GM19023 (cell line): ENCODE results near the gene GJC2.
"Not testable (repeated sequence)": the region's sequence is repeated elsewhere in the genome, so short reads cannot be mapped to it uniquely, and the experiment has no call there.

Experiments
- ATAC-seq: cut with Tn5 transposase; IDR thresholded peaks from one replicate; pipeline ENCODE4 v1.9.1; 2021; ENCODE audit warnings: mild to moderate bottlenecking, moderate library complexity; ENCODE audit not compliant: unreplicated experiment

The GJC2 gene

DNA sequence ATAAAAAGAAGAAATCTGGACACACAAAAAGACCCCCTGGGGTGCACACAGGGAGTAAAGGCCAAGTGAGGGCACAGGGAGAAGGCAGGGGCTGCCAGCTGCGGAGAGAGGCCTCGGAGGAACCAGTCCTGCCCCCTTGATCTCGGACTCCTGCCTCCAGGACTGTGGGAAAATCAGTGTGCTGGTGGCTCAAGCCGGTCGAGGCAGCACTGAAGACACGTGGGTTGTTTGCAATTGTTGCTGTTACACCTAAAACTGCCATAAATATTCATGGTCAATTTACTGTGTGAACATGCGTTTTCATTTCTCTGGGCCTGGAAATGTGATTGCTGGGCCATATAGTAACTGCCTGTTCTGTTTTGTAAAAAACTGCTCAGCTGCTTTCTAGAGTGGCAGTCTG, 34.4 kb downstream of the GJC2 start:
- no peak for ATAC-seq

DNA sequence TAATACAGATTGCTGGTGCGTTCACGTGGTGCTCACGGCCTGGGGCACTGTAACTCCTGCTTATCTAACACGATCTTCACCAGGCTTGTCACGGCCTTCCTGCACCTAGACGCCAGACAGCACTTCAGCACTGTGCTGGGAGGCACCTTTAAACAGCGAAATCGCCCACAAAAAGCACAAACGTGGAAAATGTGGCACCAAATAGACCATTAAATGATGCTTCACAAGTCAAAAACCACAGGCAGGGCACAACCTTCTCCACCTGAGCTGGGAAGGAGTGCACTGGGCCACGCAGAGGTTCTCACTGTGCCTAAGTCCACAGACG, 35.9 kb downstream of the GJC2 start:
- ATAC-seq = no peak

DNA sequence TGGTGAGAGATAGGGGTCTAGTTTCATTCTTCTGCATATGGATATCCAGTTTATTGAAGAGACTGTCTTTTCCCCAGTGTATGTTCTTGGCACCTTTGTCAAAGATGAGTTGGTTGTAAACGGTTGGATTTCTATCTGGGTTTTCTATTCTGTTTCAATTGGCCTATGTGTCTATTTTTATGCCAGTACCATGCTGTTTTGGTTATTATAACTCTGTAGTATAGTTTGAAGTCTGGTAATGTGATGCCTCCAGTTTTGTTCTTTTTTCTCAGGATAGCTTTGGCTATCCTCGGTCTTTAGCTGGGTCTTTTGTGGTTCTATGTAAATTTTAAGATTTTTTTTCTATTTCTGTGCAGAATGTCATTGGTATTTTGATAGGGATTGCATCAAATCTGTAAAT, 38.5 kb downstream of the GJC2 start:
- not testable (repeated sequence) for ATAC-seq

DNA sequence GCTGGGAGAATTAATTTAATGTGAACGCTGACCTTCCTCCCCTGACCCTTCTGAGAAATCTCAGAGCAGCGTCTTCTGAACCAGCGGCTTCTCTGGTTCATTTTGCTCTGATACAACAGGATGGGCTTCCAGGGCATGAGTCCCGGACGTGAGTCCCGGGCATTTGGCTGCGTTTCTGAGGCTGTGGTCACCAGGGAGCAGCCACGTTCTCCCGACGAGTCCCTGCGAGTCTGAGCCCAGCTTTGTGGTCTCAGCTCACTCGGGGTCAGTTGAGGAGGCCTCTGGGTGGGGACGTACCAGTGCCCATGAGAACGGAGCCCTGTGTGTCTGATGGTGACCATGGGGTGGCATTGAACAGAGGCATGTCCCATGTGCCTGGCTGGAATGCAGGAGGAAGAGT, 40.5 kb downstream of the GJC2 start:
- ATAC-seq = no peak

- ATAC-seq = no peak
Measured at GRCh38 chr1:228190778-228191177, 41.0 kb downstream of the GJC2 start.

GRCh38 chr1:228194436-228194835, 44.7 kb downstream of the GJC2 start:
- no peak for ATAC-seq

DNA sequence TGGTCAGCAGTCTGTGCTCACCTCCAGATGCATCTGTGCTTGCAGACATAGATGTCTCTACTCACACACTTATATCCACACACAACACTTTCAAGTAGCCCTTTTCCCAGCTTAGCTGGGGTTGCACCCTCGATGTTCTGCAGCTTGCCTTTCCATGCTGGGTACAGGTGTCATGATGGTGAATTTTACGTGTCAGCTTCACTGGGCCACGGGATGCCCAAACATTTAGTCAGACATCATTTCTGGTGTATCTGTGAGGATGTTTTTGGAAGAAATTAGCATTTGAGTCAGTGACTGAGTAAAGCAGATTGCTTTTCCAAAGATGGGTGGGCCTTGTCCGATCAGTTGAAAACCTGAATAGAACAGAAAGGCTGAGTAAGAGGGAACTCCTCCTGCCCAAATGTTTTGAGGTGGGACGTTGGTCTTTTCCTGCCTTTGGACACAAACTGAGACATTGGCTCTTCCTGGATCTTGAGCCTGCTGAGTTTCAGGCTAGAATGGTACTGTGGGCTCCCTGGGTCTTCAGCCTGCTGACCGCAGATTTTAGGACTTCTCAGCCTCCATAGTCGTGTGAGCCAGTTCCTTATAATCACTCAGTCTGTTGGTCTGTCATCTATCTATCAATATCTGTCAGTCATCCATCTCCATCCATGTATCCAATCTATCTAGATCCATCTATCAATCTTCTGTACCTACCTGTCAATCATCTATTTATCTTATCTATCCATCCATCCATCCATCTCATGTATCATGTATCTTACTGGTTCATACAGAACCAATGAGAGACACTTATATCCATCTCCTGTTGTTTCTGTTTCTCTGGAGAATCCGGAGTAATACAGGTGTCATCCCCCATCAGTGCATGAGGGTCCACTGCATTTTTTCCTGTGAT, 45.4 kb downstream of the GJC2 start:
- no peak for ATAC-seq

DNA sequence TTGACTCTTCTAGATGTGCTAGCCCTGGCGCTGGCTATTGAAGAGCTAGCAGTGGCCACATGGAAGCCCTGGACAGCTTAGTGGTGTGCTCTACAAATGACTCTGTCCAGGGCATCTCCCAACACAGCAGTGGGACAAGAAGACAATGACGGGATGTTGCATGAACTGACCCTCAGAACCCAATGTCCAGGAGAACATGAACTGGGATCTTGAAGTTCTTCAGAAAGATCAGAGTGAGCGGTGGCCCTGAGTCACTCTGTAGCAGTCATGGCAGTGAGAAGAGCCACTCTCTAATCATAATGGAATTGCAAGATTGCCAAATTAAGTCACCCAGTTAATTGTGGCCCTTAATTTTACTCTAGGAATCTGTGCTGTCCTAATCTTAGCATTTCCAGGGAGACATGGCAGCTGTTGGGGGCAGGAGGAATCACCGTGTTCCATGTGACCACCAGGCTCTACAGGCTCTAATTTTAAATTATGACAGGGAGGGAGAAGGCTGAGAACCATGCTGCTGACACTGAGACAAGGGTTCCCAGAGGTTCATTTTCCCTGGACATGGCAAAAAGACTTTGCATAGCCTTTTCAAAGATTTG, 47.9 kb downstream of the GJC2 start:
- ATAC-seq = no peak

- no peak for ATAC-seq
Measured at GRCh38 chr1:228198977-228199590, 49.4 kb downstream of the GJC2 start.

DNA sequence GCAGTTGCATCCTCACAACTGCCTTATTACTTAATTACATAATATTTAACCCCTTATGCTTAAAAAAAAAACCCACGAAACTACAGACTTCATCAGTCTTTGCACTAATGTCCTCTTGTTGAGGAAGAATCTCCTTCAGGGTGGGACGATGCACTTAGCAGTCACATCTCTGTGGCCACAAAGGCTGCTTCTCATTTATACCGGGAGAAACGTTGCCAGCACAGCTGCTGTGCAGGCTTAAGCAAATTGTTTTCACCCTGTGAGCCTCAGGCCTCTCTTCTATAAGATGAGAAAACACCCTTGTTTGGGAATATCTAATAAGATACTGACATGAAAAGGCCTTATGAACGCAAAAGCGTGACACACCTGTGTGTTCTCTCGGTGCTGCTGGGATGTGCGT, 55.2 kb downstream of the GJC2 start:
- ATAC-seq = no peak

GRCh38 chr1:228205526-228206436, 56.1 kb downstream of the GJC2 start:
- no peak for ATAC-seq

DNA sequence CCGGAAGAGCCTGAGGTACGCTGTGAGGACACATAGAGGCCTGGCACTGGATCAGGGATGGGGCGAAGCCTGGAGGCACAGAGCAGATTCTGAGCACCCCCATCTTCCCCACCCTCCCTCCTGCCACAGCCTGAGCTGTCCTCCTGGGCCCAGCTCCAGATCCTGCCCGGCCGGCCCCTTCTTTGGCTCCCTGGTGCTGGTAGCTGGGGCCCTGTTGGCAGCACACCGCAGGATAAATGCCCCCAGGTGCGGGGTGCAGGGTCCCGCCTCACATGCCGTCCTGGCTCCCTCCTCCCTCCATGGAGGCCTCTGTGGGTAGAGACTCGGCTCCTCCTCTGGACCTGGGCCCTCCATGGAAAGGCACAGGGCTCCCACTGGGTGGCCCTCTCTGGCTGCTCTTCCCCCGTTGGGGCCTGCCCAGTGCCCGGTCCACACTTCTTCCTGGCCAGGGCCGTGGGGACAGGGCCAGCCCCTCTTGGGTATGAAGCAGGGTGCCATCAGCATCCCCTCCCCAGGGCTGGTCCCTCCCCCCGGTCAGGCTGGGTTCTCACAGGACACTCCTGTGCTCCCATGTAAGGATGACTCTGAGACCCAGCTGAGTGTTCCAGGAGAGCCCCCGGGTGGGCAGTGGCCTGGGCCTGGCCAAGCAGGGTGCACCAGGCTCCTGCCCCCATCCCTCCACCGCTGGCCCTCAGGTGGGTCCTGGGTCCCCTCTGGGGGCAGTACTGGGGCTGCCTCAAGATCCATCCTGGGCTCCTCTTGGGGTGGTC, 57.0 kb downstream of the GJC2 start:
- no peak for ATAC-seq

GRCh38 chr1:228207381-228207810, 57.7 kb downstream of the GJC2 start:
- ATAC-seq = no peak

DNA sequence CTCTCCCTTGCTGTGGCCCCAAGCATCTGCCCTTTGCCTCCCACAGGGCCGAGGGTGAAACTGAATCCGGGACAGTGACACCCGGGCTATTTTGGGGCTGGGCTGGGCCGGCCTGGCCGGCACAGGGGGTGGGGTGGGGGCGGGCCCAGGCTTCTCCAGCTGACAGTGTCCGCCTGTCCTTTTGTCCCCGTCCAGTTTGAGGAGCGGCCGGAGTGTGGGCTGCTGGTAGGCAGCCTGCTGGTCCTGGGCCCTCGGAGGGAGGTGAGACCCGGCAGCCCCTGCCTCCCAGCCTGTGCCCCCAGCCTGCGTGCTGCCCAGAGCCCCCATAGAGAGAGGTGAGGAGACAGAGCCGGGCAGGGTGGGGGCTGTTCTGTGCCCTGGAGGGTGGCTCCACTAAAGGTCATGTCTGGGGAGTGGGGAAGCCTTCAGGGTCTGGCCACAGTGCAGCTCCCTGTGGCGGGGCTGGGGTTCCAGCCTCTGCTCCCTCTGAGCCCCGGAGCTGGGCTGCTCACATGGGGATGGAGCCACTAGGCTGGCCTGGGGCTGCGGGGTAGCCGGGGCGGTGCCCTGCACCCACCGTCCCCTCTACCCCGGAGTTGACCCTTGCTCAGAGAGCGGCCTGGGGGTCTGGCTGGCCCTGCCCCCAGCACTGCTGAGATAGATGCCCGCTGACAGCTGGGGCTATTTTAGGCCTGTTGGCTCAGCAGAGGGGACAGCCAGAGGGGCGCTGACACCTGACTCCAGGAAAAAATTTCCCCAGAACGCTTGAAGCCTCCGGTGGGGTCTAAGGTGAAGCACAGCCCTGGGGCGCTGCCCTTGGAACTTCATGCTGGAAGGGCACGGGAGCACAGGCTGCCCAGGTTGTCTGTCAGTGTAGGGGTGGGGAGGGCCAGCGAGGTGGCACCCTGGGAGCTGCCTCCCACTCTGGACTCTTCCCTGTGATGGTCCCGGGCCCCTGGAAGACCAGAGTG, 58.4 kb downstream of the GJC2 start, which contains the start of gene OBSCN:
OBSCN (plus strand) TSS at position 194 of the 971 bp plus-strand sequence. CDS start 3,740 bp downstream, outside the sequence.
- ATAC-seq = no peak

- ATAC-seq = no peak
Measured at GRCh38 chr1:228208831-228209551, 59.3 kb downstream of the GJC2 start.
